HCT116 (cell line): ENCODE results near the gene SNX13. TPM values are rescaled to one million over a fixed set of nuclear protein-coding genes. Genes with fewer than 3 reads are reported as not detected.

Experiments
- ATAC-seq: fragments of 200-7000 bp; cut with Tn5 transposase; 2 replicates; pipeline ENCODE4 v1.9.1; 2020; ENCODE audit warnings: mild to moderate bottlenecking, moderate library complexity
- BruUV-seq: library from RNA; stranded (reverse); fragments of 400-500 nt; replicated peaks from 2 replicates; lab custom pipeline; 2021; lab: Mats Ljungman, UMichigan
- CTCF ChIA-PET: fragments of 300-600 bp; sonication (Branson Sonifier 250); formaldehyde crosslinking; loops from one replicate; lab custom pipeline; 2021; ENCODE audit warnings: antibody characterized with exemption; lab: Charles Lee
- POLR2A ChIA-PET: fragments of 300-600, 350-600 bp; sonication (Branson Sonifier 250); formaldehyde crosslinking; loops from one replicate; lab custom pipeline; 2021; ENCODE audit warnings: antibody characterized with exemption; lab: Charles Lee
- RAD21 ChIA-PET, 2 experiments: fragments of 300-600 bp; sonication (Branson Sonifier 250); formaldehyde crosslinking; loops; one replicate each; lab custom pipeline; 2023; ENCODE audit warnings: low total read pairs in 2 of 2; ENCODE audit not compliant: uncharacterized antibody in 2 of 2, unreplicated experiment in 2 of 2, low non-redundant PET in 1 of 2; lab: Charles Lee
- DNase-seq: peaks from one replicate; pipeline ENCODE4 v3.0.0-alpha.2; 2010; ENCODE audit warnings: low read depth, low spot score
- H2AFZ ChIP-seq: fragments of 200-600 bp; shearing (Covaris generic), sonication (generic); 2 replicates; pipeline ENCODE4 v1.6.1; 2017; ENCODE audit warnings: low read depth, mixed run types, mixed read lengths, antibody characterized with exemption, low read length; ENCODE audit not compliant: poor library complexity, severe bottlenecking
- H3K27ac ChIP-seq: 2 replicates; pipeline ENCODE4 v1.5.1; 2012; ENCODE audit warnings: low read depth, low read length
- H3K27me3 ChIP-seq: fragments of 200-600 bp; sonication (generic); 2 replicates; pipeline ENCODE4 v1.6.1; 2016; ENCODE audit warnings: mixed run types, low read length, mixed read lengths; ENCODE audit not compliant: insufficient read depth
- H3K36me3 ChIP-seq, 2 experiments: fragments of 200-500 bp in 1 of 2; fragments of 200-600 bp in 1 of 2; sonication (Bioruptor generic) in 1 of 2; sonication (generic) in 1 of 2; 2 replicates each; pipeline versions ENCODE4 v1.5.1 to v1.6.1; 2014 to 2016; ENCODE audit warnings: low read length in 2 of 2, inconsistent platforms in 1 of 2, mixed read lengths in 1 of 2, mixed run types in 1 of 2; ENCODE audit not compliant: insufficient read depth in 2 of 2, control insufficient read depth in 1 of 2
- H3K4me1 ChIP-seq, 2 experiments: fragments of 200-600 bp in 1 of 2; sonication (generic) in 1 of 2; 2 replicates each; pipeline versions ENCODE4 v1.5.1 to v1.6.1; 2012 to 2017; ENCODE audit warnings: low read length in 2 of 2, inconsistent platforms in 1 of 2, mild to moderate bottlenecking in 1 of 2, mixed read lengths in 1 of 2, mixed run types in 1 of 2, moderate library complexity in 1 of 2; ENCODE audit not compliant: insufficient read depth in 2 of 2, control insufficient read depth in 1 of 2
- H3K4me2 ChIP-seq: fragments of 200-600 bp; sonication (generic); 2 replicates; pipeline ENCODE4 v1.6.1; 2017; ENCODE audit warnings: mixed run types, low read length, mixed read lengths
- H3K4me3 ChIP-seq, 2 experiments: fragments of 200-600 bp in 1 of 2; sonication (generic) in 1 of 2; replicated peaks in 1 of 2; 2 replicates each; pipeline ENCODE4 v1.5.1; 2011 to 2016; ENCODE audit warnings: low read length in 2 of 2, control low read depth in 1 of 2, low read depth in 1 of 2, mild to moderate bottlenecking in 1 of 2, mixed read lengths in 1 of 2, mixed run types in 1 of 2
- H3K79me2 ChIP-seq: fragments of 200-600 bp; sonication (generic); 2 replicates; pipeline ENCODE4 v1.6.1; 2017; ENCODE audit warnings: mild to moderate bottlenecking, mixed run types, low read length, moderate library complexity, mixed read lengths; ENCODE audit not compliant: insufficient read depth
- H3K9ac ChIP-seq: fragments of 200-600 bp; sonication (generic); 2 replicates; pipeline ENCODE4 v1.6.1; 2016; ENCODE audit warnings: low read length, mixed read lengths
- H3K9me2 ChIP-seq: fragments of 200-600 bp; sonication (generic), shearing (Covaris generic); 2 replicates; pipeline ENCODE4 v1.6.1; 2017; ENCODE audit warnings: mixed run types, mild to moderate bottlenecking, moderate library complexity; ENCODE audit not compliant: insufficient read depth
- H3K9me3 ChIP-seq, 2 experiments: fragments of 200-500 bp in 1 of 2; fragments of 200-600 bp in 1 of 2; sonication (Bioruptor generic) in 1 of 2; sonication (generic) in 1 of 2; 2 replicates each; pipeline ENCODE4 v1.6.1; 2014 to 2017; ENCODE audit warnings: low read length in 2 of 2, mixed read lengths in 2 of 2, inconsistent platforms in 1 of 2, low read depth in 1 of 2, mild to moderate bottlenecking in 1 of 2, mixed run types in 1 of 2, moderate library complexity in 1 of 2; ENCODE audit not compliant: control insufficient read depth in 1 of 2, insufficient read depth in 1 of 2
- H4K20me1 ChIP-seq: fragments of 200-600 bp; sonication (generic), shearing (Covaris generic); 2 replicates; pipeline ENCODE4 v1.6.1; 2017; ENCODE audit warnings: mixed run types, mild to moderate bottlenecking, moderate library complexity; ENCODE audit not compliant: insufficient read depth
- ELF1 ChIP-seq: IDR thresholded peaks from 2 replicates; pipeline ENCODE4 v1.6.1; 2012; ENCODE audit warnings: low read depth, borderline replicate concordance
- EZH2phosphoT487 ChIP-seq: fragments of 200-600 bp; IDR thresholded peaks from 2 replicates; pipeline ENCODE4 v1.6.1; 2018; ENCODE audit warnings: antibody characterized with exemption, borderline replicate concordance
- FOSL1 ChIP-seq: IDR thresholded peaks from 2 replicates; pipeline ENCODE4 v1.6.1; 2012; ENCODE audit warnings: low read depth
- JUND ChIP-seq: IDR thresholded peaks from 2 replicates; pipeline ENCODE4 v1.6.1; 2012
- POLR2A ChIP-seq: IDR thresholded peaks from 2 replicates; pipeline ENCODE4 v1.7.0; 2011; ENCODE audit warnings: borderline replicate concordance; ENCODE audit not compliant: insufficient read depth, insufficient read length; ENCODE audit errors: extremely low read depth
- POLR2AphosphoS5 ChIP-seq: IDR thresholded peaks from 2 replicates; pipeline ENCODE4 v1.6.1; 2011; ENCODE audit warnings: mild to moderate bottlenecking, low read depth, low read length, moderate library complexity
- SIN3A ChIP-seq: IDR thresholded peaks from 2 replicates; pipeline ENCODE4 v1.6.1; 2012; ENCODE audit warnings: low read depth
- SRF ChIP-seq: IDR thresholded peaks from 2 replicates; pipeline ENCODE4 v1.6.1; 2012; ENCODE audit warnings: low read depth
- intact Hi-C: fragments of 100-400 bp; cut with micrococcal nuclease; formaldehyde crosslinking; loops from 2 replicates; pipeline ENCODE4 v1.10.0; 2022
- total RNA-seq: library from RNA; stranded (reverse); gene quantifications from one replicate; pipeline ENCODE4 v1.2.1, GENCODE V29; 2021; ENCODE audit not compliant: unreplicated experiment
- TF ChIP-seq, protein P1 (sequence below): IDR thresholded peaks from 2 replicates; pipeline ENCODE4 v1.6.1; 2012
- TF ChIP-seq, protein P2 (sequence below), 3 experiments: fragments of 200-600 bp in 1 of 3; sonication (generic) in 1 of 3; IDR thresholded peaks in 2 of 3; conservative IDR thresholded peaks in 1 of 3; 2 replicates each; pipeline ENCODE4 v1.5.1; 2012 to 2017; ENCODE audit warnings: low read depth in 2 of 3, low read length in 2 of 3, antibody characterized with exemption in 1 of 3, borderline replicate concordance in 1 of 3, control low read depth in 1 of 3, mild to moderate bottlenecking in 1 of 3, mixed read lengths in 1 of 3, mixed run types in 1 of 3, moderate library complexity in 1 of 3; ENCODE audit not compliant: insufficient read depth in 1 of 3

The SNX13 gene
- total RNA-seq, 1 experiment from 2014 or later = 33.4 TPM

DNA sequence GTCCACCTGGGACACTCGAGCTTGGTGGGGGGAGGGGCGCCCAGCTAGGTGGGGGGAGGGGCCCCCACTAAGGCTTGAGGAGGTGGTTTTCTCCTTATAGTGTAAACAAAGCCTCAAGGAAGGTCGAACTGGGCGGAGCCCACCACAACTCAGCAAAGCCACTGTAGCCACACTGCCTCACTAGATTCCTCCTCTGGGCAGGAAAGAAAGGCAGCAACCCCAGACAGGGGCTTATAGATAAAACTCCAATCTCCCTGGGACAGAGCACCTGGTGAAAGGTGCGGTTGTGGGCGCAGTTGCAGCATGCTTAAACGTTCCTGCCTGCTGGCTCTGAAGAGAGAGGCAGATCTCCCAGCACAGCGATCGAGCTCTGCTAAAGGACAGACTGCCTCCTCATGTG, 133.1 kb downstream of the SNX13 start:
- Histone ChIP-seq H3K9me2 (no peaks in the 10 kb centered on the region), H3K9ac (no peak overlapping the region), H4K20me1 (no peaks in the 10 kb centered on the region), H3K27me3 (no peaks in the 10 kb centered on the region), H3K4me3 (no peak overlapping the region), H3K9me3 (no peaks in the 10 kb centered on the region), H3K27ac (no peak overlapping the region), H3K4me1 (no peaks in the 10 kb centered on the region), H3K4me2 (no peak overlapping the region), H3K36me3 (no peaks in the 10 kb centered on the region), H2AFZ (no peak overlapping the region), H3K79me2 (peaks cover 4% of the 10 kb centered on the region; the same call in 1 of the 2 replicates)
- ChIA-PET POLR2A (no interaction called here), RAD21 (no interaction called here), CTCF (no interaction called here)
- BruUV-seq = no TSS peak
- TF ChIP-seq POLR2AphosphoS5 = no peak
- no peak for TF ChIP-seq FOSL1
- TF ChIP-seq, protein P1, sequence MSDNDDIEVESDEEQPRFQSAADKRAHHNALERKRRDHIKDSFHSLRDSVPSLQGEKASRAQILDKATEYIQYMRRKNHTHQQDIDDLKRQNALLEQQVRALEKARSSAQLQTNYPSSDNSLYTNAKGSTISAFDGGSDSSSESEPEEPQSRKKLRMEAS = no peak
- TF ChIP-seq JUND = no peak
- intact Hi-C loops = no loop called here
- DNase-seq (no peak), ATAC-seq (no peak)

DNA sequence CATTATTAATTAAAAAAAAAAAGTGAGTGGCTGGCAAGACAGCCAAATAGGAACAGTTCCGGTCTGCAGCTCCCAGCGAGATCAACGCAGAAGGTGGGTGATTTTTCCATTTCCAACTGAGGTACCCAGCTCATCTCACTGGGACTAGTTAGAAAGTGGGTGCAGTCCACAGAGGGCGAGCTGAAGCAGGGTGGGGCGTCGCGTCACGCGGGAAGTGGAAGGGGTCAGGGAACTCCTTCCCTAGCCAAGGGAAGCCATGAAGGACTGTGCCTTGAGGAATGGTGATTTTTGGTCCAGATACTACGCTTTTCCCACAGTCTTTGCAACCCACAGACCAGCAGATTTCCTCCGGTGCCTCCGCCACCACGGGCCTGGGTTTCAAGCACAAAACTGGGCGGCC, 133.7 kb downstream of the SNX13 start:
- ChIA-PET POLR2A (no interaction called here), RAD21 (no interaction called here)
- BruUV-seq = no TSS peak

More for the DNA sequence above, 133.7 kb downstream of the SNX13 start:
- H3K4me3 ChIP-seq = no peak overlapping the region
- no peak for DNase-seq
- no peaks in the 10 kb centered on the region for H3K27me3 ChIP-seq
- no peak overlapping the region for H2AFZ ChIP-seq
- CTCF ChIA-PET = no interaction called here
- no peak for ATAC-seq
- no peaks in the 10 kb centered on the region for H3K36me3 ChIP-seq
- H3K9ac ChIP-seq = no peak overlapping the region
- peaks cover 4% of the 10 kb centered on the region; the same call in 1 of the 2 replicates for H3K79me2 ChIP-seq
- H3K4me1 ChIP-seq = no peaks in the 10 kb centered on the region
- H3K4me2 ChIP-seq = no peak overlapping the region
- H3K9me2 ChIP-seq = no peaks in the 10 kb centered on the region
- intact Hi-C loops = no loop called here
- no peak overlapping the region for H3K27ac ChIP-seq
- H3K9me3 ChIP-seq = no peaks in the 10 kb centered on the region
- TF ChIP-seq FOSL1 (no peak), SRF (no peak), ELF1 (no peak), SIN3A (no peak), EZH2phosphoT487 (no peak), POLR2A (no peak)
- TF ChIP-seq, protein P1 = no peak
- TF ChIP-seq, protein P2, sequence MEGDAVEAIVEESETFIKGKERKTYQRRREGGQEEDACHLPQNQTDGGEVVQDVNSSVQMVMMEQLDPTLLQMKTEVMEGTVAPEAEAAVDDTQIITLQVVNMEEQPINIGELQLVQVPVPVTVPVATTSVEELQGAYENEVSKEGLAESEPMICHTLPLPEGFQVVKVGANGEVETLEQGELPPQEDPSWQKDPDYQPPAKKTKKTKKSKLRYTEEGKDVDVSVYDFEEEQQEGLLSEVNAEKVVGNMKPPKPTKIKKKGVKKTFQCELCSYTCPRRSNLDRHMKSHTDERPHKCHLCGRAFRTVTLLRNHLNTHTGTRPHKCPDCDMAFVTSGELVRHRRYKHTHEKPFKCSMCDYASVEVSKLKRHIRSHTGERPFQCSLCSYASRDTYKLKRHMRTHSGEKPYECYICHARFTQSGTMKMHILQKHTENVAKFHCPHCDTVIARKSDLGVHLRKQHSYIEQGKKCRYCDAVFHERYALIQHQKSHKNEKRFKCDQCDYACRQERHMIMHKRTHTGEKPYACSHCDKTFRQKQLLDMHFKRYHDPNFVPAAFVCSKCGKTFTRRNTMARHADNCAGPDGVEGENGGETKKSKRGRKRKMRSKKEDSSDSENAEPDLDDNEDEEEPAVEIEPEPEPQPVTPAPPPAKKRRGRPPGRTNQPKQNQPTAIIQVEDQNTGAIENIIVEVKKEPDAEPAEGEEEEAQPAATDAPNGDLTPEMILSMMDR (IDR thresholded peaks at IDR 0.05 in 2 of 3, conservative IDR thresholded peaks at IDR 0.05 in 1 of 3; ENCODE audit: borderline replicate concordance in 1 of 3, insufficient read depth in 1 of 3, low read depth in 2 of 3, low read length in 2 of 3) = no peak
- no peaks in the 10 kb centered on the region for H4K20me1 ChIP-seq
